ENCODE results near the gene EFNA1. TPM values are rescaled to one million over a fixed set of nuclear protein-coding genes. Genes with fewer than 3 reads are reported as not detected.
"Not testable (repeated sequence)": the region's sequence is repeated elsewhere in the genome, so short reads cannot be mapped to it uniquely, and the experiment has no call there.

The EFNA1 gene
- total and polyA plus RNA-seq, 5 donors from 2014 or later, result 0.30 to 6.8 (median 3.1) TPM

DNA sequence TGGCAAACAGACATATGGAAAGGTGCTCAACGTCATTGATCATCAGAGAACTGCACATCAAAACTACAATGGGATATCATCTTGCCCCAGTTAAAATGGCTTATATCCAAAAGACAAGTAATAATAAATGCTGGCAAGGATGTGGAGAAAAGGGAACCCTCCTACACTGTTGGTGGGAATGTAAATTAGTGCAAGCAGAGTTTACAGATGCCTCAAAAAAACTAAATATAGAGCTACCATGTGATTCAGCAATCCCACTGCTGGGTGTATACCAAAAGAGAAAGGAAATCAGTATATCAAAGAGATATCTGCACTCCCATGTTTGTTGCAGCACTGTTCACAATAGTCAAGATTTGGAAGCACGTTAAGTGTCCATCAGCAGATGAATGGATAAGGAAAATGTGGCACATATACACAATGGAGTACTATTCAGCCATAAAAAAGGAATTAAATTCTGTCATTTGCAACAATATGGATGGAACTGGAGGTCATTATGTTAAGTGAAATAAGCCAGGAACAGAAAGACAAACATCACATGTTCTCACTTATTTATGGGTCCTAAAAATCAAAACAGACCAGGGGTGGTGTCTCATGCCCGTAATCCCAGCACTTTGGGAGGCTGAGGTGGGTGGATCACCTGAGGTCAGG, 28.4 kb downstream of the EFNA1 start:
- H3K27ac Mint-ChIP-seq; H3K4me1 ChIP-seq (ENCODE audit: control insufficient read depth, insufficient read depth, low read length, poor library complexity, severe bottlenecking); H3K9me3 ChIP-seq (ENCODE audit: control insufficient read depth in 2 of 2, low read length in 2 of 2); H3K4me3 Mint-ChIP-seq; H3K4me3 ChIP-seq (ENCODE audit: low read depth, low read length); H3K36me3 Mint-ChIP-seq; ATAC-seq (ENCODE audit: low read depth in 2 of 2); H3K27me3 ChIP-seq (ENCODE audit: control insufficient read depth, insufficient read depth, low read length); H3K27ac ChIP-seq (ENCODE audit: insufficient read depth, low read length, poor library complexity, severe bottlenecking); H3K4me1 Mint-ChIP-seq; H3K36me3 ChIP-seq (ENCODE audit: control insufficient read depth, insufficient read depth, low read length); DNase-seq; H3K9me3 Mint-ChIP-seq: not testable (repeated sequence)
- peaks cover 36% of the 10 kb centered on the region for H3K27me3 Mint-ChIP-seq

GRCh38 chr1:155158991-155159390, 31.3 kb downstream of the EFNA1 start:
- Mint-ChIP-seq H3K27me3 (peaks cover 23% of the 10 kb centered on the region), H3K4me1 (no peaks in the 10 kb centered on the region), H3K27ac (no peak overlapping the region), H3K4me3 (no peak overlapping the region), H3K9me3 (peaks cover 0 to 1% (median 0%) of the 10 kb centered on the region in 7 donors), H3K36me3 (no peaks in the 10 kb centered on the region)
- ATAC-seq (ENCODE audit: low read depth in 2 of 2) (no peak), DNase-seq (no peak)
- H3K27ac ChIP-seq (ENCODE audit: insufficient read depth, low read length, poor library complexity, severe bottlenecking), result no peak overlapping the region
- H3K4me3 ChIP-seq (ENCODE audit: low read depth, low read length), result no peak overlapping the region
- no peaks in the 10 kb centered on the region for H3K9me3 ChIP-seq (ENCODE audit: control insufficient read depth in 2 of 2, low read length in 2 of 2)
- H3K4me1 ChIP-seq (ENCODE audit: control insufficient read depth, insufficient read depth, low read length, poor library complexity, severe bottlenecking), result no peaks in the 10 kb centered on the region
- peaks cover 4% of the 10 kb centered on the region for H3K27me3 ChIP-seq (ENCODE audit: control insufficient read depth, insufficient read depth, low read length)
- no peaks in the 10 kb centered on the region for H3K36me3 ChIP-seq (ENCODE audit: control insufficient read depth, insufficient read depth, low read length)

- Mint-ChIP-seq H3K36me3 (no peaks in the 10 kb centered on the region), H3K27ac (peak overlapping the region in 2 of 3 donors; percentile 29 to 57), H3K4me1 (no peaks in the 10 kb centered on the region)
Measured at GRCh38 chr1:155160128-155160527, 32.5 kb downstream of the EFNA1 start.

GRCh38 chr1:155162631-155163030, 35.0 kb downstream of the EFNA1 start:
- H3K4me3 ChIP-seq (ENCODE audit: low read depth, low read length); H3K27me3 ChIP-seq (ENCODE audit: control insufficient read depth, insufficient read depth, low read length); H3K27ac Mint-ChIP-seq; H3K4me1 ChIP-seq (ENCODE audit: control insufficient read depth, insufficient read depth, low read length, poor library complexity, severe bottlenecking); H3K4me3 Mint-ChIP-seq; H3K9me3 ChIP-seq (ENCODE audit: control insufficient read depth in 2 of 2, low read length in 2 of 2); H3K36me3 ChIP-seq (ENCODE audit: control insufficient read depth, insufficient read depth, low read length); H3K27me3 Mint-ChIP-seq; H3K36me3 Mint-ChIP-seq; DNase-seq; ATAC-seq (ENCODE audit: low read depth in 2 of 2); H3K9me3 Mint-ChIP-seq; H3K4me1 Mint-ChIP-seq; H3K27ac ChIP-seq (ENCODE audit: insufficient read depth, low read length, poor library complexity, severe bottlenecking): not testable (repeated sequence)

More at GRCh38 chr1:155160128-155160527, 32.5 kb downstream of the EFNA1 start:
- Mint-ChIP-seq H3K9me3 (peaks cover 0 to 1% (median 0%) of the 10 kb centered on the region in 7 donors), H3K4me3 (no peak overlapping the region), H3K27me3 (peaks cover 13% of the 10 kb centered on the region)
- H3K4me3 ChIP-seq (ENCODE audit: low read depth, low read length), result no peak overlapping the region
- H3K9me3 ChIP-seq (ENCODE audit: control insufficient read depth in 2 of 2, low read length in 2 of 2), result no peaks in the 10 kb centered on the region
- no peak overlapping the region for H3K27ac ChIP-seq (ENCODE audit: insufficient read depth, low read length, poor library complexity, severe bottlenecking)
- H3K4me1 ChIP-seq (ENCODE audit: control insufficient read depth, insufficient read depth, low read length, poor library complexity, severe bottlenecking), result no peaks in the 10 kb centered on the region
- ATAC-seq (ENCODE audit: low read depth in 2 of 2) (no peak), DNase-seq (no peak)
- H3K27me3 ChIP-seq (ENCODE audit: control insufficient read depth, insufficient read depth, low read length), result peaks cover 4% of the 10 kb centered on the region
- H3K36me3 ChIP-seq (ENCODE audit: control insufficient read depth, insufficient read depth, low read length), result no peaks in the 10 kb centered on the region

DNA sequence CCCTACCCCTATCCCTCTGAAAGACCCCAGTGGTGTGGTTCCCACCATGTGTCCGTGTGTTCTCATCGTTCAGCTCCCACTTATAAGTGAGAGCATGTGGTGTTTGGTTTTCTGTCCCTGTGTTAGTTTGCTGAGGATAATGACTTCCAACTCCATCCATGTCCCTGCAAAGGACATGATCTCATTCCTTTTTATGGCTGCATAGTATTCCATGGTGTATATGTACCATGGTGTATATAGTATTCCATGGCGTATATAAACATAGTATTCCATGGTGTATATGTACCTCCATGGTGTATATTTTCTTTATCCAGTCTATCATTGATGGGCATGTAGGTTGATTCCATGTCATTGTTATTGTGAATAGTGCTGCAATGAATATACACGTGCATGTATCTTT, 36.1 kb downstream of the EFNA1 start:
- DNase-seq; H3K4me1 ChIP-seq (ENCODE audit: control insufficient read depth, insufficient read depth, low read length, poor library complexity, severe bottlenecking); H3K4me3 ChIP-seq (ENCODE audit: low read depth, low read length); H3K4me3 Mint-ChIP-seq; H3K27ac ChIP-seq (ENCODE audit: insufficient read depth, low read length, poor library complexity, severe bottlenecking); H3K36me3 ChIP-seq (ENCODE audit: control insufficient read depth, insufficient read depth, low read length); H3K27ac Mint-ChIP-seq; H3K27me3 ChIP-seq (ENCODE audit: control insufficient read depth, insufficient read depth, low read length); H3K9me3 ChIP-seq (ENCODE audit: control insufficient read depth in 2 of 2, low read length in 2 of 2); H3K36me3 Mint-ChIP-seq; ATAC-seq (ENCODE audit: low read depth in 2 of 2); H3K27me3 Mint-ChIP-seq; H3K9me3 Mint-ChIP-seq: not testable (repeated sequence)
- H3K4me1 Mint-ChIP-seq, result peaks cover 0 to 11% (median 6%) of the 10 kb centered on the region in 4 donors

DNA sequence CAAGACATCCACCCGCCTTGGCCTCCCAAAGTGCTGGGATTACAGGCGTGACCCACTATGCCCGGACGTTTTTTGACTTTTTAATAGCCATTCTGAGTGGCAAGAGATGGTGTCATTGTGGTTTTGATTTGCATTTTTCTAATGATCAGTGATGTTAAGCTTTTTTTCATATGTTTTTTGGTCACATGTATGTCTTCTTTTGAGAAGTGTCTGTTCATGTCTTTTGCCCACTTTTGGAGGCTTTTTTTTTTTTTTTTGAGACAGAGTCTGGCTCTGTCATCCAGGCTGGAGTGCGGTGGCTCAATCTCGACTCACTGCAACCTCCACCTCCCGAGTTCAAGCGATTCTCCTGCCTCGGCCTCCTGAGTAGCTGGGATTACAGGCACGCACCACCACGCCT, 36.9 kb downstream of the EFNA1 start:
- H3K4me1 ChIP-seq (ENCODE audit: control insufficient read depth, insufficient read depth, low read length, poor library complexity, severe bottlenecking); H3K27ac ChIP-seq (ENCODE audit: insufficient read depth, low read length, poor library complexity, severe bottlenecking); H3K36me3 Mint-ChIP-seq; H3K4me3 ChIP-seq (ENCODE audit: low read depth, low read length); H3K4me3 Mint-ChIP-seq; ATAC-seq (ENCODE audit: low read depth in 2 of 2); DNase-seq; H3K36me3 ChIP-seq (ENCODE audit: control insufficient read depth, insufficient read depth, low read length); H3K27me3 Mint-ChIP-seq; H3K27me3 ChIP-seq (ENCODE audit: control insufficient read depth, insufficient read depth, low read length); H3K9me3 Mint-ChIP-seq; H3K27ac Mint-ChIP-seq; H3K9me3 ChIP-seq (ENCODE audit: control insufficient read depth in 2 of 2, low read length in 2 of 2): not testable (repeated sequence)
- H3K4me1 Mint-ChIP-seq, result peaks cover 5 to 13% (median 9%) of the 10 kb centered on the region in 4 donors

DNA sequence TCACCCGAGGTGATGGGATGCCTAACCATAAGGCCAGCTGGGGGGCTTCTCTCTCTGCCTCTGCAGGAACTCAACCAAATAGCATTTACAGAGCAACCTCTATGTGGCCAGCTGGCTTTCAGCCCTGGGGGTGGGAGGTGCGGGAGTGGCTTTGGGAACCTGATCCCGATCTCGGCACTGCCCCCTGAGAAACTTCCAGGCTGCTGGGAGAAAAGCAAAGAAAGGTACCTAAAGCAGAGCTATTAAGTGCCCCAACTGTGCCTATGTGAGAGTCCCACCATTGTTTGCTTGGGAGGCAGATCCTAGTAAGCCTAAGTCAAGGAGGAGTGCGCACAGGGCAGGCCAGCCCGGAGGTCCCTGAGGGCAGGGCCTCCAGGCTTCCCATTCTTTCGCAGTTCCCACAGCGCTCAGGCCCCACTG, 38.4 kb downstream of the EFNA1 start:
- Mint-ChIP-seq H3K27me3 (peaks cover 4% of the 10 kb centered on the region), H3K4me3 (no peak overlapping the region), H3K9me3 (no peaks in the 10 kb centered on the region), H3K36me3 (peaks cover 10% of the 10 kb centered on the region), H3K27ac (no peak overlapping the region), H3K4me1 (peaks cover 7 to 18% (median 12%) of the 10 kb centered on the region in 4 donors)
- no peak overlapping the region for H3K4me3 ChIP-seq (ENCODE audit: low read depth, low read length)
- no peaks in the 10 kb centered on the region for H3K27me3 ChIP-seq (ENCODE audit: control insufficient read depth, insufficient read depth, low read length)
- peaks cover 18% of the 10 kb centered on the region for H3K36me3 ChIP-seq (ENCODE audit: control insufficient read depth, insufficient read depth, low read length)
- DNase-seq (no peak), ATAC-seq (ENCODE audit: low read depth in 2 of 2) (no peak)
- H3K27ac ChIP-seq (ENCODE audit: insufficient read depth, low read length, poor library complexity, severe bottlenecking), result no peak overlapping the region
- H3K9me3 ChIP-seq (ENCODE audit: control insufficient read depth in 2 of 2, low read length in 2 of 2), result no peaks in the 10 kb centered on the region
- H3K4me1 ChIP-seq (ENCODE audit: control insufficient read depth, insufficient read depth, low read length, poor library complexity, severe bottlenecking), result peaks cover 5% of the 10 kb centered on the region

- Histone ChIP-seq H3K4me1 (ENCODE audit: control insufficient read depth, insufficient read depth, low read length, poor library complexity, severe bottlenecking) (peaks cover 5% of the 10 kb centered on the region), H3K4me3 (ENCODE audit: low read depth, low read length) (no peak overlapping the region), H3K9me3 (ENCODE audit: control insufficient read depth in 2 of 2, low read length in 2 of 2) (no peaks in the 10 kb centered on the region), H3K36me3 (ENCODE audit: control insufficient read depth, insufficient read depth, low read length) (peaks cover 18% of the 10 kb centered on the region), H3K27ac (ENCODE audit: insufficient read depth, low read length, poor library complexity, severe bottlenecking) (no peak overlapping the region), H3K27me3 (ENCODE audit: control insufficient read depth, insufficient read depth, low read length) (no peaks in the 10 kb centered on the region)
- Mint-ChIP-seq H3K27ac (no peak overlapping the region), H3K36me3 (peaks cover 10% of the 10 kb centered on the region), H3K9me3 (no peaks in the 10 kb centered on the region), H3K4me3 (no peak overlapping the region), H3K4me1 (peaks cover 7 to 23% (median 13%) of the 10 kb centered on the region in 4 donors), H3K27me3 (peaks cover 4% of the 10 kb centered on the region)
- DNase-seq, result no peak
- no peak for ATAC-seq (ENCODE audit: low read depth in 2 of 2)
Measured at GRCh38 chr1:155166471-155167165, 38.9 kb downstream of the EFNA1 start.
